ENCODE data around the gene MALAT1. TPM values are rescaled to one million over a fixed set of nuclear protein-coding genes. Genes with fewer than 3 reads are reported as not detected.

MALAT1 gene
- total RNA-seq, 1 donor from 2014 or later: 5,573 TPM

DNA sequence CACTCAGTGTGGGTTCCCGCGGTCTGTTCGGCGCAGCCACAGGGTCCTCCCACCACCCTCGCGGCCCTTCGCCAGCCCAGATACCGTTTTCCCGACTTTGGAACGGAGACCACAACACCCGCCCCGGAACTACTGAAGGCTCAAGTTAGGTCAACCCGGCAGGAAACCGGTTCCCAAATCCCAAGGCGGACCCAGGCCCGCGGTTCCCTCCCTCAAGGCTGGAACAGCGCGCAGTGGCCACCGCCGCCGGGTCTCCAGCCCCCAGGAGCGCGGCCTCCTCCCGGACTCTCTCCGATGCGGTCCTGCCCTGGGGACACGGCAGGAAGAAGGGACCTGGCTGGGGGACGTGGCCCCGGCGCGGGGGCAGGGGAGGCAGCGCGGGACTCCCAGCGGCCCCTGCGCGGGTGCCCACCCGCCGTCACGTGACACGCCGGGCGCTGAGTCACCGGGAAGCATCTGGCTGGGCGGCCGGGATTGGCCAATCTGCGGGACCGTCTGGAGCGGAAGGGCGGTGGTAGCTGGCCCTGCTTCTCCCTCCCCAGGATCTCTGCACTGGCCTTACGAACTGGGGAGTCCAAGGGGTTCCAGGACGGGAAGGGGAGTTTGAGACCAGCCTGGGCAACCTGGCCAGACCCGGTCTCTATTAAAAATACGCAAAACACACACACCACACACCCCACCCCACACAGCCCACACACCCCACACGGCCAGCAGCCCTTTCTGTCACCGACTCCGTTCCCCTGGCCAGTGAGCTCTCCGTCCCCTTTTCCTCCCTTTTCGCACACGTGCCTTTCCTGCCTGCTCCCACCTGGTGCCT, 21.5 kb upstream of the MALAT1 start:
- DNase-seq: peak; percentile 99
- peak; percentile 89 for ATAC-seq (ENCODE audit: poor library complexity)
- intact Hi-C loops (cut with DNase I): no loop called here

DNA sequence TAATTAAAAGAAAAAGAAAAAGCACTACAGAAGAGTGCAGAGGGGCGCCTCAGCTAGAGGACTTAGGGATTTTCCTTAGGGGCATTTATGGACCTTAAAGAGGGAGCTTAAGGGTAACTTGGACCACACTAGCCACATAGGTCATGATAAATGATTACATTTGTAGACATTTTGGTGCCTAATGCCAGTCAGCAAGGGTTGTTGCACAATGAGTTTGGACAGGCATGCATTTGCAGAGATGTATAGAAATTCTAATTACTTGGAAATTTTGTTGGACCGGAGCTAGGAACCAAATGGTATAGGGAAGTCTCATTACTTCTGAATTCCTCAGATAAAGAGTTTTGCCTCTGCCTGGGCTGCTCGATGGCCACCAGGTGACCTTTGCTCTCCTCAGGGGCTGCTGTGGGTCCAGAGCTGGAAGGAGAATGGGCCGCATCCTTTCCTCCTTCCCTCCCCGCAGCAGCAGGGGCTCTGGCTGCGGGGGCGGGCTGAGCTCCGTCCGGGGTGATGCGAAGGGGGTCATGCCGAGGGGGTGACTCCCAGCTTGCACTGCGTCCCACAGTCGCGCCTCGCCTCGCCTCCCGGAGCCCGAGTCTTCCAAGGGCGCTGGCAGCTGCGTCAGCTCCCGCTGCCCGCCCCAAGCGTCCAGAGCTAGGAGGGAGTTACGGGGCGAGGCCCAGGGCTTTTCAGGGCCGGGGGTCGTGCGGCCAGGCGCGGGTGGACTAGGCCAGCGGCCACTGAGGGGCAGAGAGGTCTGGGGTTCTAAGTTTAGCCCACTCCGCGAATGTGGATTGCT, 20.3 kb upstream of the MALAT1 start:
- DNase-seq (peak; percentile 81), ATAC-seq (ENCODE audit: poor library complexity) (peak; percentile 36)
- intact Hi-C loops (cut with DNase I): no loop called here

DNA sequence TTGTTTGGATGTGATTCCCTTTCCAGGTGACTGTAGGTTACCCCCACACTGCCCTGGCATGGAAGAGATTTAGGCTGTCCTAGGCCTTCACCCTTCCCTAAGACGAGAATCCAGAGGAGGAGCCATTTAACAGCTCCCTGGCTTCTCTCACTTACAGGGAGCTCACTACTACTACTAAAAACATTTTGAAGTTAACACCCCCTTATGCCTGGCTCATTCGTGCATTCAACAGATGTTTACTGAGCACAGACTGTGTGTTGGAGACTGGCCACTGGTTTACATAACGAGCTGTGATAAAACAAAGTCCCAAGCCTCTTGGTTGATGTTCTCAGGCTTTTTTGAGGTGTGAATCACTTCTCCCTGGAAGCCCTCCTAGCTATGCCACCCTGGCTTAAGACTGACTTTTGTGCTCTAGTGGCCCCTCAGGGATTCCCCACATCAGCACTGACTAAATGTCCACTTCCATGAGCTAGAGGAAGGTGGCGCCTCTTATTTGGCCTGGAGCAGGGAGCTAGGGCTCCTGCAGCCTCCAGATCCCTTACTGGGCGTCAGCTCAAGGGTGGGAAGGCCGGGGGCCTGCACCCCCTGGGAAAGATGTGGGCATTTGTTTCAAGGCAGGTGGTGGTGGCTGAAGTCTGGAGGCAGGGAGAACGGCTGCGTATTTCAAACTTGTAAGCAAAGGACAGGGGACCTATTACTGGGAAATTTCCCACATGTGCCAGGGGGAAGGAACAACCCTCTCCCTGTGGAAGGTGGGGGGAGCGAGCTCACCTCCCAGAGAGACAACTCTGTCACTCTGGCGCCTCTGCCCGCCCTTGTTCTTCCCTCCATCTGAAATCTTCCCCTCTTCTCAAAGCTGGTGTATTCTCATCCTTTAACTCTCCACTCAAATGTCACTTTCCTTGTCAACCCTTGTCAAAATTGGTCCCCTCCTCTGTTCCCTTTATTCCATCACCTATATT, 19.4 kb upstream of the MALAT1 start:
- ATAC-seq (ENCODE audit: poor library complexity): peak; percentile 52
- DNase-seq: peak; percentile 67
- intact Hi-C loops (cut with DNase I): no loop called here

DNA sequence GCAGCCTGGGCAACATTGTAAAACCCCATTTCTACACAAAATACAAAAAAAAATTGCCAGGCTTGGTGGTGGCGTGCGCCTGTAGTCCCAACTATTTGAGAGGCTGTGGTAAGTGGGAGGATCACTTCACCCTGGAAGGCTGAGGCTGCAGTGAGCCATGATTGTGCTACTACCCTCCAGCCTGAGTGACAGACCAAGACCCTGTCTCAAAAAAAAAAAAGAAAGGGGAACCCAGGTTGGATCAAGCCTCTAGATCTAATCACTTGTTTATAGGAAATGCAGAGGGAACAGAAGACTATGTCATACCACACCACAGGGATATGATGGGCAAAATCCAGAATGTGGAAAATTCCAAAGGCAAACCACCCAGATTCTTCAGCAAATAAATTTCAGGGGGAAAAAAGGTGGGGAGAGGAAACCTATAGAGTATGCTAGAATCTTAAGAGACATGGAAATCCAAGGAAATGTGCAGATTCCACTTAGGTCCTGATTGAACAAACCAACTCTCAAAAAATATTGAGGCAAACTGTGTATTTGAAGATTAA, 16.5 kb upstream of the MALAT1 start:
- intact Hi-C loops (cut with DNase I): no loop called here
- no peak for DNase-seq
- ATAC-seq (ENCODE audit: poor library complexity): no peak

DNA sequence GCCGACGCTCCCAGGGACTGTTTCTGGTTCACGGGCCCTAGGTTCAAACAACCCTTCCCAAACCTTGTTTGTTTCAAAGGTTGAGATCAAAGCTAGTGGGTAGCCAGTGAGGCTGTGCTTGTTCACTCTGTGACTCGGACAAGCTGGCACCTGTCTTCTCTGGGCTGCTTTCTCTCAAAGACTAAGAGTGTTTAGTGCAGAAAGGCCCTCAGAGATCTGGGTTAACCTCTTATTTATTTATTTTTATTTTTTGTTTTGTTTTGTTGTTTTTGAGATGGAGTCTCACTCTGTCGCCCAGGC, 13.0 kb upstream of the MALAT1 start:
- intact Hi-C loops (cut with DNase I): no loop called here
- DNase-seq (no peak), ATAC-seq (ENCODE audit: poor library complexity) (no peak)

DNA sequence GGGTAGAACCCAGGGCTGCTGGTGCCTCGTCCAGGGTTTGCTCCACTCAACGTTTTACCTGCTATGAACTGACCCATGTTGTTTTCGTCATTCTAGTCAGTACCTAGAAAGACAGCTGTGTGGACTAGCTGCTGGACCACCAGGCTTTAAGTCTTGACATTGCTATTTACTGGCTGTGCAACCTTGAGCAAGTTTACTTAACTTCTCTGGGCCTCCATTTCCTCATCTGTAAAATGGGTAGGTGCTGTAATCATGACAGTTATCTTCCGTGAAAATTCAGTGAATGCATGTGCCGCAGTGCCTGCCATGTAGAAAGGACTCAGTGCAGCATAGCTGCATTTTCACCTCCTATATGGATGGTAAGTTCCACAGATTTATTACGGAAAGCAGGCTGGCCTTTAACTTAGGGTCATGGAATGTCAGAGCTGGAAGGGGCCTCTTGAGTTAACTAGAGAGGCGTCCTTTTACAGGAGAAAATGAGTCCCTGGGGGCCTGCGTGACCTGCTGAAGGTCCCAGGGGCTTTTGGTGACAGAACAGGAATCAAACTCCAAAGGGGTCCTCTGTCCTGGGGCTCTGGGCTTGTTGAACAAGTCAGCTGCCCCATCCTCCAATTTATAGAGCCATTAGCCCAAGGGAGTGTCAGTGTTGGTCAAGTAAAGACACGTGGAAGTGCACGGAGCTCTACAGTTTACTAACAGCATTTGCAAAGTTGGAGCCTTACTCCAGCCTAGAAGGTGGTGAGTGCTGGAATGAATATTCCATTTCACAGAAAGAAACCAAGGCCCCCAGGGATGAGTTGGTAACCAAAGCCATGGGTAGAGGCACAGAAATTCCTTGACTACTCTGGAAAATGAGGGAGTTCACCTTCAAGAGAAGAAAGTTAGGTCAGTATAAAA, 12.0 kb upstream of the MALAT1 start:
- no peak for ATAC-seq (ENCODE audit: poor library complexity)
- DNase-seq: no peak
- intact Hi-C loops (cut with DNase I): no loop called here

DNA sequence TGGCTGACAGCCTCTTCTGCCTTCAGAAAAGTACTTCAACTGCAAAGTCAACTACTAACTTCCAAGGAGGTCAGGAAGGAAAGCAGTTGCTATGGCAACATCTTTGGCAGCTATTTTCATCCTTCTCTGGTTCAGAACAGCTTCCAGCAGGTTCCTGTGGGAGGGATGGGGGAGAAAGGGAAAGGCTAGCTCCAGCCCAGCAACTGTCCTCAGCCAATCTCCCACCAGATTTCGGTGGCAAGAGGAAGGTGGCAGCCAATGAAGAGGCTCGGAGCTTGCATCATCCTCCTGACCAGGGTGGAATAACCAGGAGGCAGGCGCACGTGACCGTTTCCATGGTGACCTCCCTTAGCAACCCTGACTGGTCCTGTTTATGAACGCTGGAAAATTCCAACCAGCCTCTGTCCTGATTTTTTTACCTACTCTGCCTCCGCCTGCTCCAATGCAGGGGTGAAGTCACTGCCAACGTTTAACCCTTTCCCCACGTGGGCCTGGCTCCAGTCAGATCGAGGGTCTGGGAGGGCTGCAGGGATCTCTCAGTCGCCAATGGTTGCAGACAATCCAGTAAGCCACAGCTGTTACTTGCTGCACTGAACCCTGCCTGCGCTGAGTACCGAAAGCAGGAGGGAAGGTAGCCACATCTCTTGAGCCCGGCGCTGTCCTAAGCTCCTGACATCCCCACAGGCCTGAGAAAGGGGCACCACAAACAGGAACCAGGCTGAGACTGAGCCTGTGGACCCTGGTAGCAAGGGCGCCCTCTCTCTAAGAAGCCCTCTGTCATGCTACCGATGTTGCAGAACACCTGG, 11.2 kb upstream of the MALAT1 start:
- ATAC-seq (ENCODE audit: poor library complexity): peak; percentile 87
- intact Hi-C loops (cut with DNase I): no loop called here
- DNase-seq: peak; percentile 99

DNA sequence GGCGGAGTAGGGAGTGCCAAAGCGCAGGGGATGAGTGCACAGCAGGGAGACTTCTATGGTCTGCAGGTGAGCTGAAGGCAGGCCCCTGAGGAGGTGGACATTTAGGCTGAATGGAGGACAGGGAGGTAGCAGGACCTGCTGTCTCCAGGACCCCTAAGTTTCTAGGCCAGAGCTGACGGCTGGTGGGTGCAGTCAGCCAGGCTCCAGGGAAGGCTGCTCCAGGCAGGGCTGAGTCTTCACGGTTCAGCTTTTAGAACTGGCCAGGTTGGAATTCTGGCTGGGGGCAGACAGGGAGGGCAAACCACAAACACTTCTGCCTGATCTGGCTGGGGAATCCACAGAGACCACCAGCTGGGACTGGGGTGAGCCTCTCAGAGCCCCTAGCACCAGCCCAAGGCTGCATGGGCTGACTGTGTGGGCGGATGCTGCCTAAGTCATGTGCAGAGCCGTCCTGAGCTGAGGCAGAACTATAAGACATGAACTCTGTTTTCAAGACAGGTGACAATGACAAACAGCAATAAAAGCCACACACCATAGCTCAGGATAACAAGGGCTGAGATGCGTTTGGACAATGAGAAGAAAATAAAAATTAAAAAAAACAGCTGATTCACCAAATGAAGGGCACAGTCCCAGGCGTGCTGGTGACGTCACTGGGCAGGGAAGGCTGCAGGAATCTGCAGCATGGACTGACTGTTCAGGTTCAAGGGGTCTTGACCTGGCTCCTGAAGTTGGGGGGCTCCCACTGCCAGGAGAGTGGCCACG, 10.4 kb upstream of the MALAT1 start:
- intact Hi-C loops (cut with DNase I): no loop called here
- DNase-seq (peak; percentile 70), ATAC-seq (ENCODE audit: poor library complexity) (no peak)

DNA sequence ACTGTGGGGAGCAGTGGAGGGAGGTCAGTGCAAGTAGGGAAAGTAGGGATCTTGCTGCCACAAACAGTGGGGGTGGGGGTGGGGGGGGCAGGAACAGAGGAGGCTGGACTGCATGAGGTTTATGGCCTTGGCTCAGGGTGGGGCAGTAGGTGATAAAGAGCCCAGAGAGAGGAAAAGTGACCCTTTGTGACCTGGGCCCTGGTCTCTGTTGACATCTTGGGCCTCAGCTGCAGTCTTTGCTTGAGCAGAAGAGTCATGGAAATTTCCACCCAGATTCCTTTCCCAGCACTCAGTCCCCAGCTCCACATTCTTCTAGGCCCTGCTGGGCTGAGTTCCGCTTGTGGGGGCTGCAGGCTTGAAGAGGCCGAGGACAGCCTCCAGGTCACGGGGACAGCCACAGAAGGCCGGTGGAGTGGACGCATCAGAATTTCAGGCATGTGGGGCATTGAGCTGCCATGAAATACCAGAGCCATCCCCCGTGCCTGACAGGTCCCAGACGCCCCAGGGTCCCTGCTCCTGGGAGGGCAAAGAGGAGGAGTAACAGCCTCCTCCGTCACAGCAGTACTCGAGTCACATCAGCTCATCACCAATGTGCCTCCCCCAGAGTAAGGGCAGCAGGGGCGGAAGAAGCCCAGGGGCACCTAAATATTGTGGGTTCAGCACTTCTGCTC, 9.7 kb upstream of the MALAT1 start:
- ATAC-seq (ENCODE audit: poor library complexity) (peak; percentile 16), DNase-seq (peak; percentile 84)
- intact Hi-C loops (cut with DNase I): no loop called here

DNA sequence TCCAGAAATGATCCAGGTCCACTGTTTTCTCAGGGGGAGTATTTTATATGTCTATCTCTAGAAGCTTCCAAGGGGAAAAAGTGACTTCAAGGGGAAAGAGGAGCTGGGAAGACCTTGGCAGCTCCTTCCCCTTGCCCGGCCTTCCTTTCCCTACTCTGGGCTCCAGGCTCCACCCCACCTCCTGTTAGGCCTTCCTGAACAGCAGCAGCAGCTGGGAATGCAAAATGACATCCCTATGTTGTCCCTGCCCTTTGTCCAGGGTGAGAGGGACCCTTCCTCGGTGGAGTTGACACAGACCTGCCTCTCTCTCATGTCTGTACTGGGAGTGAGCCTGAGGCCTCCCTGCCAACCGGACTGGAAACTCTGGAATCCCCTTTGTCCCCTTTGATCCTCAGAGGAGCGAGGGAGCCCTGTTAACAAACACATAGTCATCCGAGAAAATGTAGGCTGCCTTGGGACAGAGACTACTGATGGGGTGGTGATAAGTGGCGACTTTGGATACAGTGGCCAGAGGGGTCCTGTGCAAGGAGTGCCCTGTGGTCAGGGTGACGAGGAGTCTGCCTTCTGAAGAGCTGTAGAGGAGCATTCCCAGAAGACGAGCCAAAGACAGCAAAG, 9.0 kb upstream of the MALAT1 start:
- DNase-seq: no peak
- no peak for ATAC-seq (ENCODE audit: poor library complexity)
- intact Hi-C loops (cut with DNase I): no loop called here

DNA sequence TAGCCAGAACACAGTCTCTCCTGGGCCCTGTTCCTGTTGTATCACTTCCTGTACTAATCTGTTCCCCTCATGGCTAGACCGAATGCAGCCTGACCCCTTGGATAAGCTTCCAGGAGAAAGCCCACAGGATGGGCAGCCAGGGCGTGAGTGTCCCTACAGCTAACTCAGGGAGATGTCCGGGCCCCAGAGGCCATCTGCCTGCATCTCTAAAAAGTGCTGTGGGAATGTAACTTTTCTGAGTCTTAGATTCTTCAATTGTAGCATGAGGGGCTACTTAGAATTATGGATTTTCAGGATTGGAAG, 7.7 kb upstream of the MALAT1 start:
- no peak for DNase-seq
- no peak for ATAC-seq (ENCODE audit: poor library complexity)
- intact Hi-C loops (cut with DNase I): no loop called here

DNA sequence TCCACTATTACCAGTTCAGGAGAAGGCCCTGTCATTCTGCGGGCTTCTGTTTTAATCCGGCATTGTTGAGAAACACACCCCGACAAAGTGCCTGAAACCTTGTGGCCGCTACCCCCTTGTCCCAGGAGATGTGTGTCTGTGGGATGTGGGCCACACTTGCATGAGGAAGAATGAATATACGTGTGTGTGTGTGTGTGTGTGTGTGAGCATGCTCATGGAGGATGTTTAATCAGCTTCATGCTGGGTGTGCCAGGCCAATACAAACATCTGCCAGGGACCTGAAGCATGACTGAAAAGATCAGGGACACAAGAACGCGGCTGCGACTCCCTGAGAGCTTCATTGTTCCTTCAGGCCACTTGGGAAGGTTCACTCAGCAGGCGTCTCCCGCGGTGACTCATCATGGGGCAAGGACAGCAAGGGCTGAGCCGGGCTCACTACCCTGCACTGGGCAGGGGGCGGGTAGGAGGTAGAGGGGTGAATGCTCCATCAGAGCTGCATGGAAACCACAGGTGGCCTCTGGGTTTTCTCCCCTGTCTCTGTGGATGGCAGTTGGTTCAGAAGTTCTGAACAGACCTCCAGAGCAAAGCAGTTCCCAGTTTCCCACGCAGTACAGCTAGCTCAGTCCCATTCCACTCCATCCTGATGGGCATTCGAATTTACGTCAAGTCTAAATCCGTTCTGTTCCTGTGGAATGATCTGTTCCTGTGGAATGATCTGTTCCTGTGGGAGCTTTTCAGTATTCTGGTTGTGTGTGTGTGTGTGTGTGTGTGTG, 7.0 kb upstream of the MALAT1 start:
- peak; percentile 13 for ATAC-seq (ENCODE audit: poor library complexity)
- DNase-seq: peak; percentile 87
- intact Hi-C loops (cut with DNase I): no loop called here

DNA sequence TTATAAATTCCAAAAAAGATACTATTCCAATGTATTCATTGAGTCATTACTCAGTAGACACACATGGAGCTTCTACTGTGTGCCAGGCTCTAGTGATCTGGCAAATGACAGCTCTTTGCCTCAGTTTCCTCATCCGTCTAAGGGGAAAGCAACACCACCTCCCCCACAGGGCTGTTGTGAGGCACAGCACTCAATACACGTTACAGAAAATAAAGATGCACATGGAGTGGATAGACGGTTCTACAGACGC, 6.5 kb upstream of the MALAT1 start:
- no peak for ATAC-seq (ENCODE audit: poor library complexity)
- DNase-seq: no peak
- intact Hi-C loops (cut with DNase I): no loop called here

DNA sequence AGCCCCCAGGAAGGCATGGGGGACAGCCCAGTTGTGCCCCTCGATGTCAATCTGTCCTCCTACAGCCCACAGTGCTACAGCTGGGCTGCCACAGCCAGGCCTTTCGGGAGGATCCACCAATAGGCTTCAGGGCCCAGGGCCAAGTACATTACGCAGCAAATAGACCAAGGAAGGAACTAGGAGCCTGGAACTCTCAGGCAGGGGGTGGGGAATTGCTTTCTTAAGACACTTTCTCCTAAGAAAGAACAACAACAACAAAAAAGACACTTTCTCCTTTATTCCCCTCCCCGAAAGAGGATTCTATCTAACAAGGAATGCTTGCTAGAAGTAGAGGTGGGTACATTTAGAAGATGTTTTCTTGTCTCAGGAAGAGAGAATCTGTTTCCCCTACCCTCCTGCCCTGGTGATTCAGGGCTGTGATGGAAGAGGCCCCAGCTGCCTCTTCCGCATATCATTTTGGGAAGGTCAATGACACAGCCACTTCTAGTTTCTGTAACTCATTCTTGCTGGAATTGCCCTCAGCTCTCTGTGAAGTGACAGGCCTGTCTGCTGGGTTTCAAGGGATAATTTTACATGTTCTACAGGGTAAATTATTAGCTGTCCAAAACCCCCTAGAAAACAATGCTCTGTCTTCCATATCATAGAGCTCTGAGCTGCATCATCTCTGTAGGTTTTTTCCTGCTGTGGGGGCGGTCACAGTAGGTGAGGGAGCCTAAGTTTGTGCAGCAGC, 6.0 kb upstream of the MALAT1 start:
- peak; percentile 91 for DNase-seq
- intact Hi-C loops (cut with DNase I): no loop called here
- peak; percentile 28 for ATAC-seq (ENCODE audit: poor library complexity)

All from Right ventricle myocardium superior (tissue), 1 donor.